SK-N-SH (cell line): Measurements from ENCODE around the gene MAP10. TPM values are rescaled to one million over a fixed set of nuclear protein-coding genes. Genes with fewer than 3 reads are reported as not detected.

Experiments
- CTCF ChIA-PET: fragments of 300-600, 350-600 bp; formaldehyde crosslinking; extraction: SDS; loops from one replicate; lab custom pipeline; 2021; lab: Yijun Ruan, JAX
- POLR2A ChIA-PET: fragments of 350-600 bp; sonication (Branson Sonifier 250); formaldehyde crosslinking; extraction: SDS; loops from one replicate; lab custom pipeline; 2020; ENCODE audit warnings: antibody characterized with exemption, inconsistent platforms; lab: Yijun Ruan, JAX
- DNase-seq: peaks from one replicate; pipeline ENCODE4 v3.0.0; 2012
- H2AFZ ChIP-seq: fragments of 200-600 bp; sonication (generic); 2 replicates; pipeline ENCODE4 v1.8.1; 2016; ENCODE audit warnings: antibody characterized with exemption, mild to moderate bottlenecking, low read depth
- H3F3A ChIP-seq: fragments of 200-600 bp; sonication (generic); replicated peaks from 2 replicates; pipeline ENCODE3; 2016; ENCODE audit warnings: antibody characterized with exemption, mild to moderate bottlenecking; ENCODE audit not compliant: insufficient read depth
- H3K27ac ChIP-seq, 2 experiments: fragments of 200-500 bp in 1 of 2; fragments of 200-600 bp in 1 of 2; sonication (Bioruptor generic) in 1 of 2; sonication (generic), shearing (Covaris generic) in 1 of 2; 2 replicates each; pipeline versions ENCODE4 v1.5.1 to v1.6.1; 2014 to 2016; ENCODE audit warnings: low read depth in 2 of 2, inconsistent platforms in 1 of 2, low read length in 1 of 2, mild to moderate bottlenecking in 1 of 2, mixed read lengths in 1 of 2
- H3K27me3 ChIP-seq: fragments of 200-600 bp; sonication (generic), shearing (Covaris generic); 2 replicates; pipeline ENCODE4 v1.6.1; 2016; ENCODE audit warnings: mixed run types; ENCODE audit not compliant: insufficient read depth
- H3K36me3 ChIP-seq, 2 experiments: fragments of 200-500 bp in 1 of 2; fragments of 200-600 bp in 1 of 2; sonication (Bioruptor generic) in 1 of 2; sonication (generic) in 1 of 2; replicated peaks in 1 of 2; 2 replicates each; pipeline versions ENCODE3 to v1.5.1; 2014 to 2016; ENCODE audit warnings: low read length in 1 of 2, mild to moderate bottlenecking in 1 of 2; ENCODE audit not compliant: insufficient read depth in 2 of 2, control insufficient read depth in 1 of 2
- H3K4me1 ChIP-seq, 2 experiments: fragments of 200-500 bp in 1 of 2; fragments of 200-600 bp in 1 of 2; sonication (Bioruptor generic) in 1 of 2; sonication (generic), shearing (Covaris generic) in 1 of 2; 2 replicates each; pipeline versions ENCODE4 v1.5.1 to v1.6.1; 2014 to 2016; ENCODE audit warnings: low read depth in 1 of 2, low read length in 1 of 2, mixed run types in 1 of 2; ENCODE audit not compliant: insufficient read depth in 2 of 2, control insufficient read depth in 1 of 2
- H3K4me2 ChIP-seq: fragments of 200-600 bp; sonication (generic), shearing (Covaris generic); 2 replicates; pipeline ENCODE4 v1.6.1; 2017; ENCODE audit warnings: mixed run types
- H3K4me3 ChIP-seq, 2 experiments: fragments of 200-500 bp in 1 of 2; fragments of 200-600 bp in 1 of 2; sonication (Bioruptor generic) in 1 of 2; sonication (generic), shearing (Covaris generic) in 1 of 2; 2 replicates each; pipeline versions ENCODE4 v1.5.1 to v1.8.1; 2014 to 2016; ENCODE audit warnings: low read depth in 2 of 2, inconsistent platforms in 1 of 2, low read length in 1 of 2, mild to moderate bottlenecking in 1 of 2, mixed read lengths in 1 of 2, moderate library complexity in 1 of 2
- H3K79me2 ChIP-seq: fragments of 200-600 bp; sonication (generic); 2 replicates; pipeline ENCODE4 v1.8.1; 2017; ENCODE audit warnings: mild to moderate bottlenecking; ENCODE audit not compliant: insufficient read depth
- H3K9ac ChIP-seq: fragments of 200-600 bp; sonication (generic); 2 replicates; pipeline ENCODE4 v1.6.1; 2017; ENCODE audit warnings: mixed run types
- H3K9me2 ChIP-seq: fragments of 200-600 bp; sonication (generic); 2 replicates; pipeline ENCODE4 v1.6.1; 2017; ENCODE audit warnings: mixed run types
- H3K9me3 ChIP-seq: fragments of 200-600 bp; sonication (generic); 2 replicates; pipeline ENCODE4 v1.6.1; 2017; ENCODE audit warnings: mixed run types, mild to moderate bottlenecking, moderate library complexity
- H4K20me1 ChIP-seq: fragments of 200-600 bp; sonication (generic); 2 replicates; pipeline ENCODE4 v1.6.1; 2017; ENCODE audit warnings: mild to moderate bottlenecking, mixed run types; ENCODE audit not compliant: insufficient read depth
- CHD2 ChIP-seq: fragments of 150-350 bp; IDR thresholded peaks from 2 replicates; pipeline ENCODE4 v1.6.1; 2018; ENCODE audit warnings: low read length; ENCODE audit not compliant: partially characterized antibody
- CTCF ChIP-seq: fragments of 200-600 bp; sonication (generic); IDR thresholded peaks from 2 replicates; pipeline ENCODE4 v1.6.1; 2017; ENCODE audit warnings: antibody characterized with exemption, mild to moderate bottlenecking, moderate library complexity
- EP300 ChIP-seq, 2 experiments: IDR thresholded peaks; 2 replicates each; pipeline versions ENCODE4 v1.4.0 to v1.6.1; 2012; ENCODE audit warnings: borderline replicate concordance in 1 of 2, low read depth in 1 of 2, low read length in 1 of 2
- EZH2phosphoT487 ChIP-seq: fragments of 200-600 bp; sonication (generic); IDR thresholded peaks from 2 replicates; pipeline ENCODE4 v1.6.1; 2017; ENCODE audit warnings: low read depth, mixed run types, mild to moderate bottlenecking, antibody characterized with exemption, moderate library complexity, borderline replicate concordance
- FOSL2 ChIP-seq: IDR thresholded peaks from 2 replicates; pipeline ENCODE4 v1.4.0; 2012; ENCODE audit warnings: low read depth, mild to moderate bottlenecking, moderate library complexity, borderline replicate concordance
- FOXJ3 ChIP-seq: sonication (generic); formaldehyde crosslinking; IDR thresholded peaks from 2 replicates; pipeline ENCODE4 v1.5.1; 2020; ENCODE audit warnings: mild to moderate bottlenecking, missing genetic modification reagents
- IRF3 ChIP-seq: fragments of 150-350 bp; IDR thresholded peaks from 2 replicates; pipeline ENCODE4 v1.6.1; 2016; ENCODE audit warnings: mild to moderate bottlenecking, low read depth, low read length
- JUND ChIP-seq: IDR thresholded peaks from 2 replicates; pipeline ENCODE4 v1.4.0; 2012
- MAX ChIP-seq: IDR thresholded peaks from 2 replicates; pipeline ENCODE4 v1.4.0; 2012; ENCODE audit warnings: low read depth
- MEF2A ChIP-seq: IDR thresholded peaks from 2 replicates; pipeline ENCODE4 v1.4.0; 2012; ENCODE audit warnings: low read depth, borderline replicate concordance
- NFIC ChIP-seq: IDR thresholded peaks from 2 replicates; pipeline ENCODE4 v1.4.0; 2012; ENCODE audit warnings: borderline replicate concordance
- PBX3 ChIP-seq: IDR thresholded peaks from 2 replicates; pipeline ENCODE4; 2012
- RAD21 ChIP-seq: IDR thresholded peaks from 2 replicates; pipeline ENCODE4 v1.6.1; 2012; ENCODE audit warnings: mild to moderate bottlenecking, low read length
- RCOR1 ChIP-seq: fragments of 150-350 bp; IDR thresholded peaks from 2 replicates; pipeline ENCODE4 v1.6.1; 2017; ENCODE audit warnings: antibody characterized with exemption, low read length
- REST ChIP-seq: IDR thresholded peaks from 2 replicates; pipeline ENCODE4 v1.6.1; 2012; ENCODE audit warnings: mild to moderate bottlenecking, low read depth, low read length, moderate library complexity
- RFX5 ChIP-seq: IDR thresholded peaks from 2 replicates; pipeline ENCODE4 v1.6.1; 2012; ENCODE audit warnings: mild to moderate bottlenecking, improper control_type of control experiment, low read length
- SIN3A ChIP-seq: IDR thresholded peaks from 2 replicates; pipeline ENCODE4 v1.6.1; 2012; ENCODE audit warnings: low read depth, mild to moderate bottlenecking, low read length, moderate library complexity, borderline replicate concordance
- TAF1 ChIP-seq: IDR thresholded peaks from 2 replicates; pipeline ENCODE4 v1.6.1; 2012; ENCODE audit warnings: low read depth, mild to moderate bottlenecking, low read length, moderate library complexity, borderline replicate concordance
- YY1 ChIP-seq: IDR thresholded peaks from 2 replicates; pipeline ENCODE4 v1.4.0; 2012; ENCODE audit warnings: low read depth, mild to moderate bottlenecking
- WGBS: methylation state at CpG from one replicate; pipeline ENCODE4 v1.1.6; 2017; ENCODE audit warnings: low lambda C conversion rate; 5-methylcytosine and 5-hydroxymethylcytosine counted together
- polyA plus RNA-seq, 3 experiments: library from polyadenylated mRNA; depleted of rRNA; stranded (reverse); fragments of >200 nt; gene quantifications; 2 replicates each; pipeline ENCODE4 v1.2.3, GENCODE V29; 2012

The MAP10 gene
- polyA plus RNA-seq, 1 of the 3 experiments (the other 2 are of a cell fraction): 0.43 TPM

- ChIA-PET CTCF (no interaction called here), POLR2A (no interaction called here)
- Histone ChIP-seq H3K27ac (no peak overlapping the region), H3K79me2 (no peaks in the 10 kb centered on the region), H3K4me1 (no peaks in the 10 kb centered on the region), H3K4me2 (no peak overlapping the region), H3K9me3 (no peaks in the 10 kb centered on the region), H3K27me3 (no peaks in the 10 kb centered on the region), H3K4me3 (no peak overlapping the region), H3K36me3 (no peaks in the 10 kb centered on the region), H3F3A (no peaks in the 10 kb centered on the region), H4K20me1 (no peaks in the 10 kb centered on the region), H3K9ac (no peak overlapping the region), H2AFZ (no peak overlapping the region), H3K9me2 (peaks cover 2% of the 10 kb centered on the region; the same call in 1 of the 2 replicates)
- TF ChIP-seq IRF3: no peak
- no peak for TF ChIP-seq NFIC
- TF ChIP-seq RCOR1: no peak
- no peak for TF ChIP-seq TAF1
- no peak for TF ChIP-seq FOXJ3 (CRISPR knock-in tag)
- no peak for TF ChIP-seq CHD2
- no peak for TF ChIP-seq FOSL2
- TF ChIP-seq YY1: no peak
- TF ChIP-seq RFX5: no peak
- no peak for TF ChIP-seq MEF2A
- TF ChIP-seq EP300 (IDR thresholded peaks at IDR 0.05; ENCODE audit: borderline replicate concordance in 1 of 2, low read depth in 1 of 2, low read length in 1 of 2): no peak
- TF ChIP-seq CTCF: no peak
- TF ChIP-seq RAD21: no peak
- no peak for TF ChIP-seq SIN3A
- no peak for TF ChIP-seq REST
- TF ChIP-seq PBX3: no peak
- no peak for TF ChIP-seq MAX
- no peak for TF ChIP-seq JUND
- no peak for TF ChIP-seq EZH2phosphoT487
- 44% methylated on average over 1 of the region's 1 CpG for WGBS
- no peak for DNase-seq
Measured at GRCh38 chr1:232813760-232814159, 8.5 kb downstream of the MAP10 start.
